H9 (cell line): ENCODE results near the gene ANAPC15. TPM values are rescaled to one million over a fixed set of nuclear protein-coding genes. Genes with fewer than 3 reads are reported as not detected.

Source experiments
- DNase-seq: peaks from one replicate; pipeline ENCODE4 v3.0.0-alpha.2; 2017
- H2AFZ ChIP-seq: one replicate; pipeline ENCODE4 v1.6.1; 2013; ENCODE audit warnings: mild to moderate bottlenecking, low read length, control low read depth, moderate library complexity
- H2AK5ac ChIP-seq: 2 replicates; pipeline ENCODE4 v1.6.1; 2013; ENCODE audit warnings: low read length, control low read depth, mixed read lengths; ENCODE audit not compliant: insufficient read length
- H2BK120ac ChIP-seq: one replicate; pipeline ENCODE4 v1.6.1; 2013; ENCODE audit warnings: low read depth, mild to moderate bottlenecking, low read length, control low read depth, inconsistent platforms; ENCODE audit not compliant: poor library complexity, severe bottlenecking
- H2BK12ac ChIP-seq: 2 replicates; pipeline ENCODE4 v1.6.1; 2013; ENCODE audit warnings: low read length, control low read depth, mixed read lengths, low read depth; ENCODE audit not compliant: insufficient read length
- H2BK15ac ChIP-seq: 2 replicates; pipeline ENCODE4 v1.6.1; 2013; ENCODE audit warnings: low read depth, low read length, control low read depth
- H2BK20ac ChIP-seq: one replicate; pipeline ENCODE4 v1.6.1; 2013; ENCODE audit warnings: low read depth, mild to moderate bottlenecking, low read length, control low read depth, inconsistent platforms; ENCODE audit not compliant: poor library complexity, severe bottlenecking
- H2BK5ac ChIP-seq: 2 replicates; pipeline ENCODE4 v1.6.1; 2013; ENCODE audit warnings: low read length, control low read depth, mixed read lengths; ENCODE audit not compliant: insufficient read length
- H3K14ac ChIP-seq: 2 replicates; pipeline ENCODE4 v1.6.1; 2013; ENCODE audit warnings: low read length, control low read depth; ENCODE audit not compliant: insufficient read depth
- H3K18ac ChIP-seq: 2 replicates; pipeline ENCODE4 v1.6.1; 2013; ENCODE audit warnings: low read depth, mild to moderate bottlenecking, mixed read lengths, low read length, control low read depth; ENCODE audit not compliant: insufficient read length
- H3K23ac ChIP-seq: 2 replicates; pipeline ENCODE4 v1.6.1; 2013; ENCODE audit warnings: low read length, control low read depth, mixed read lengths, low read depth; ENCODE audit not compliant: insufficient read length
- H3K23me2 ChIP-seq: 2 replicates; pipeline ENCODE4 v1.6.1; 2013; ENCODE audit warnings: low read depth, mild to moderate bottlenecking, mixed read lengths, low read length, control low read depth; ENCODE audit not compliant: insufficient read length, poor library complexity, severe bottlenecking
- H3K27ac ChIP-seq: 2 replicates; pipeline ENCODE4 v1.5.1; 2013; ENCODE audit warnings: low read length, control low read depth, mixed read lengths, low read depth; ENCODE audit not compliant: insufficient read length
- H3K27me3 ChIP-seq: 2 replicates; pipeline ENCODE4 v1.6.1; 2013; ENCODE audit warnings: low read length, control low read depth, inconsistent platforms; ENCODE audit not compliant: insufficient read depth
- H3K4ac ChIP-seq: 2 replicates; pipeline ENCODE4 v1.6.1; 2013; ENCODE audit warnings: low read depth, mild to moderate bottlenecking, control low read depth, inconsistent platforms, low read length, moderate library complexity
- H3K4me1 ChIP-seq: 2 replicates; pipeline ENCODE4 v1.6.1; 2013; ENCODE audit warnings: low read length, control low read depth, inconsistent platforms; ENCODE audit not compliant: insufficient read depth
- H3K4me2 ChIP-seq: 2 replicates; pipeline ENCODE4 v1.6.1; 2013; ENCODE audit warnings: low read length, control low read depth, mixed read lengths; ENCODE audit not compliant: insufficient read length, insufficient read depth
- H3K56ac ChIP-seq: 2 replicates; pipeline ENCODE4 v1.6.1; 2013; ENCODE audit warnings: low read depth, mild to moderate bottlenecking, mixed read lengths, low read length, control low read depth; ENCODE audit not compliant: insufficient read length
- H3K79me1 ChIP-seq: 2 replicates; pipeline ENCODE4 v1.6.1; 2013; ENCODE audit warnings: low read depth, mild to moderate bottlenecking, moderate library complexity, low read length, control low read depth, inconsistent platforms; ENCODE audit not compliant: insufficient read depth, poor library complexity, severe bottlenecking
- H3K79me2 ChIP-seq: 2 replicates; pipeline ENCODE4 v1.6.1; 2013; ENCODE audit warnings: low read length, control low read depth, inconsistent platforms; ENCODE audit not compliant: insufficient read depth
- H3K9ac ChIP-seq: 2 replicates; pipeline ENCODE4 v1.6.1; 2013; ENCODE audit warnings: low read length, control low read depth, mixed read lengths; ENCODE audit not compliant: insufficient read length; ENCODE audit errors: extremely low read depth
- H3K9me3 ChIP-seq: one replicate; pipeline ENCODE4 v1.6.1; 2013; ENCODE audit warnings: low read depth, low read length, inconsistent platforms; ENCODE audit not compliant: control insufficient read depth
- H3T11ph ChIP-seq: one replicate; pipeline ENCODE4 v1.6.1; 2013; ENCODE audit warnings: mild to moderate bottlenecking, low read length, control low read depth, inconsistent platforms
- H4K20me1 ChIP-seq: one replicate; pipeline ENCODE4 v1.6.1; 2013; ENCODE audit not compliant: control insufficient read depth, insufficient read length, insufficient read depth
- H4K5ac ChIP-seq: 2 replicates; pipeline ENCODE4 v1.6.1; 2013; ENCODE audit warnings: low read depth, mild to moderate bottlenecking, mixed read lengths, low read length, control low read depth; ENCODE audit not compliant: insufficient read length
- H4K8ac ChIP-seq: replicated peaks from 2 replicates; pipeline ENCODE4 v1.6.1; 2013; ENCODE audit warnings: low read length, control low read depth, mixed read lengths, low read depth; ENCODE audit not compliant: insufficient read length
- H4K91ac ChIP-seq: 2 replicates; pipeline ENCODE4 v1.6.1; 2013; ENCODE audit warnings: low read depth, mild to moderate bottlenecking, moderate library complexity, mixed read lengths, low read length, control low read depth; ENCODE audit not compliant: insufficient read length
- H3K27ac Mint-ChIP-seq, 3 experiments: 2 replicates in 2 of 3; 3 replicates in 1 of 3; pipeline ENCODE4 v1.8.0; 2020 to 2021; ENCODE audit warnings: mixed read lengths in 3 of 3, mild to moderate bottlenecking in 1 of 3, moderate library complexity in 1 of 3
- H3K27me3 Mint-ChIP-seq: 2 replicates; pipeline ENCODE4 v1.8.0; 2021; ENCODE audit warnings: low read depth, mild to moderate bottlenecking, moderate library complexity, mixed read lengths
- H3K36me3 Mint-ChIP-seq, 3 experiments: 2 replicates in 2 of 3; 3 replicates in 1 of 3; pipeline ENCODE4 v1.8.0; 2020 to 2021; ENCODE audit warnings: low read depth in 3 of 3, mixed read lengths in 3 of 3; ENCODE audit not compliant: insufficient read depth in 1 of 3
- H3K4me1 Mint-ChIP-seq, 2 experiments: 2 replicates each; pipeline ENCODE4 v1.8.0; 2020; ENCODE audit warnings: mixed read lengths in 2 of 2
- H3K4me3 Mint-ChIP-seq, 2 experiments: 2 replicates in 1 of 2; 3 replicates in 1 of 2; pipeline ENCODE4 v1.8.0; 2020 to 2021; ENCODE audit warnings: mild to moderate bottlenecking in 2 of 2, mixed read lengths in 2 of 2, moderate library complexity in 1 of 2
- H3K9me3 Mint-ChIP-seq, 2 experiments: 2 replicates in 1 of 2; 3 replicates in 1 of 2; pipeline ENCODE4 v1.8.0; 2020; ENCODE audit warnings: mild to moderate bottlenecking in 2 of 2, mixed read lengths in 2 of 2, moderate library complexity in 1 of 2
- WGBS: extraction: QIAGEN DNeasy Blood & Tissue Kit; methylation state at CpG from one replicate; pipeline ENCODE4 v1.1.7; 2013; ENCODE audit warnings: missing lambda C conversion rate, low lambda C conversion rate, mixed read lengths; ENCODE audit not compliant: insufficient read length; ENCODE audit errors: extremely low coverage; 5-methylcytosine and 5-hydroxymethylcytosine counted together
- total RNA-seq: library from RNA; stranded (reverse); gene quantifications from 2 replicates; pipeline ENCODE4 v1.2.1, GENCODE V29; 2021
- TF ChIP-seq, protein P1 (sequence below): fragments of 200-600 bp; sonication (generic); conservative IDR thresholded peaks from 3 replicates; pipeline ENCODE4 v1.8.0; 2021; ENCODE audit warnings: antibody characterized with exemption, mild to moderate bottlenecking

The ANAPC15 gene
- total RNA-seq, 1 experiment from 2014 or later, result 72.6 TPM

GRCh38 chr11:72129381-72129780 is 16.9 kb upstream of the ANAPC15 start:
- Histone ChIP-seq H2BK20ac (no peak overlapping the region), H2BK12ac (no peak overlapping the region), H2BK120ac (no peak overlapping the region), H3K4ac (no peak overlapping the region), H3K14ac (no peak overlapping the region), H2BK15ac (no peak overlapping the region), H3K27me3 (no peaks in the 10 kb centered on the region), H3K23me2 (no peaks in the 10 kb centered on the region), H3K27ac (no peak overlapping the region), H3K79me2 (no peaks in the 10 kb centered on the region), H4K91ac (no peak overlapping the region), H3K23ac (no peak overlapping the region), H3K9ac (no peak overlapping the region), H2AFZ (no peak overlapping the region), H3K79me1 (no peaks in the 10 kb centered on the region), H3K4me1 (no peaks in the 10 kb centered on the region), H3K18ac (no peak overlapping the region), H2AK5ac (no peak overlapping the region), H3K56ac (no peak overlapping the region), H4K8ac (no peak overlapping the region), H2BK5ac (no peak overlapping the region), H3T11ph (no peak overlapping the region), H3K4me2 (no peak overlapping the region), H3K9me3 (peaks cover 10% of the 10 kb centered on the region), H4K5ac (no peak overlapping the region), H4K20me1 (no peaks in the 10 kb centered on the region)
- Mint-ChIP-seq H3K4me3 (no peak overlapping the region), H3K9me3 (peaks cover 30 to 50% of the 10 kb centered on the region in 2 experiments), H3K4me1 (no peaks in the 10 kb centered on the region), H3K27me3 (peaks cover 40% of the 10 kb centered on the region), H3K36me3 (peaks cover 8 to 17% (median 8%) of the 10 kb centered on the region in 3 experiments; a peak in 6 of 7 replicates), H3K27ac (no peak overlapping the region)
- TF ChIP-seq, protein P1, sequence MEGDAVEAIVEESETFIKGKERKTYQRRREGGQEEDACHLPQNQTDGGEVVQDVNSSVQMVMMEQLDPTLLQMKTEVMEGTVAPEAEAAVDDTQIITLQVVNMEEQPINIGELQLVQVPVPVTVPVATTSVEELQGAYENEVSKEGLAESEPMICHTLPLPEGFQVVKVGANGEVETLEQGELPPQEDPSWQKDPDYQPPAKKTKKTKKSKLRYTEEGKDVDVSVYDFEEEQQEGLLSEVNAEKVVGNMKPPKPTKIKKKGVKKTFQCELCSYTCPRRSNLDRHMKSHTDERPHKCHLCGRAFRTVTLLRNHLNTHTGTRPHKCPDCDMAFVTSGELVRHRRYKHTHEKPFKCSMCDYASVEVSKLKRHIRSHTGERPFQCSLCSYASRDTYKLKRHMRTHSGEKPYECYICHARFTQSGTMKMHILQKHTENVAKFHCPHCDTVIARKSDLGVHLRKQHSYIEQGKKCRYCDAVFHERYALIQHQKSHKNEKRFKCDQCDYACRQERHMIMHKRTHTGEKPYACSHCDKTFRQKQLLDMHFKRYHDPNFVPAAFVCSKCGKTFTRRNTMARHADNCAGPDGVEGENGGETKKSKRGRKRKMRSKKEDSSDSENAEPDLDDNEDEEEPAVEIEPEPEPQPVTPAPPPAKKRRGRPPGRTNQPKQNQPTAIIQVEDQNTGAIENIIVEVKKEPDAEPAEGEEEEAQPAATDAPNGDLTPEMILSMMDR, result no peak
- WGBS, result no CpG with 5 or more reads among the region's 3 CpGs
- no peak for DNase-seq
